ENCODE measurements around the gene SYCP2L. TPM values are rescaled to one million over a fixed set of nuclear protein-coding genes. Genes with fewer than 3 reads are reported as not detected.

The SYCP2L gene
- total RNA-seq, 6 experiments from 2014 or later = 0.20 TPM; not detected in 5

DNA sequence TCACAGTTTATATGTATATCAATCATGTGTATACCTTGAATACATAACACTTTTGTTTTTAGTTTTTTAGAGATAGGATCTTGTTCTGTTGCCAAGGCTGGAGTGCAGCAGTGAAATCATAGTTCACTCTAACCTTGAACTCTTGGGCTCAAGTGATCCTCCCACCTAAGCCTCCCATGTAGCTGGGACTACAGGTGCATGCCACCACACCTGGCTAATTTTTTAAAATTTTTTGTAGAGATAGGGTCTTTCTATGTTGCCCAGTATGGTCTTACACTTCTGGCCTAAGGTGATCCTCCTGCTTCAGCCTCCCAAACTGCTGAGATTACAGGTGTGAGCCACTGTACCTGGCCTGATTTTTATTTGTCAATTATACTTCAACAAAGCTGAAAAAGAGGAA lies 69.9 kb downstream of the SYCP2L start:
- no peak for DNase-seq
- Histone ChIP-seq H3K4me3 (no peak overlapping the region), H3K27ac (no peak overlapping the region), H3K9me3 (no peaks in the 10 kb centered on the region), H3K36me3 (no peaks in the 10 kb centered on the region), H3K27me3 (no peaks in the 10 kb centered on the region), H3K4me1 (no peaks in the 10 kb centered on the region)
- intact Hi-C loops (cut with DNase I) = no loop called here
- no peak for ATAC-seq
- TF ChIP-seq, protein P1, sequence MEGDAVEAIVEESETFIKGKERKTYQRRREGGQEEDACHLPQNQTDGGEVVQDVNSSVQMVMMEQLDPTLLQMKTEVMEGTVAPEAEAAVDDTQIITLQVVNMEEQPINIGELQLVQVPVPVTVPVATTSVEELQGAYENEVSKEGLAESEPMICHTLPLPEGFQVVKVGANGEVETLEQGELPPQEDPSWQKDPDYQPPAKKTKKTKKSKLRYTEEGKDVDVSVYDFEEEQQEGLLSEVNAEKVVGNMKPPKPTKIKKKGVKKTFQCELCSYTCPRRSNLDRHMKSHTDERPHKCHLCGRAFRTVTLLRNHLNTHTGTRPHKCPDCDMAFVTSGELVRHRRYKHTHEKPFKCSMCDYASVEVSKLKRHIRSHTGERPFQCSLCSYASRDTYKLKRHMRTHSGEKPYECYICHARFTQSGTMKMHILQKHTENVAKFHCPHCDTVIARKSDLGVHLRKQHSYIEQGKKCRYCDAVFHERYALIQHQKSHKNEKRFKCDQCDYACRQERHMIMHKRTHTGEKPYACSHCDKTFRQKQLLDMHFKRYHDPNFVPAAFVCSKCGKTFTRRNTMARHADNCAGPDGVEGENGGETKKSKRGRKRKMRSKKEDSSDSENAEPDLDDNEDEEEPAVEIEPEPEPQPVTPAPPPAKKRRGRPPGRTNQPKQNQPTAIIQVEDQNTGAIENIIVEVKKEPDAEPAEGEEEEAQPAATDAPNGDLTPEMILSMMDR (IDR thresholded peaks at IDR 0.05) = no peak
- TF ChIP-seq POLR2A (IDR thresholded peaks at IDR 0.05) = no peak

- no peak overlapping the region for H3K27ac ChIP-seq
- no peaks in the 10 kb centered on the region for H3K4me1 ChIP-seq
- no peak for DNase-seq
- H3K4me3 ChIP-seq = no peak overlapping the region
- ATAC-seq = no peak
- no peaks in the 10 kb centered on the region for H3K36me3 ChIP-seq
- no peaks in the 10 kb centered on the region for H3K9me3 ChIP-seq
- no peak for TF ChIP-seq POLR2A (IDR thresholded peaks at IDR 0.05)
- TF ChIP-seq, protein P1 (IDR thresholded peaks at IDR 0.05) = no peak
- intact Hi-C loops (cut with DNase I) = no loop called here
- WGBS (ENCODE audit: insufficient coverage, low coverage, low lambda C conversion rate, missing lambda C conversion rate) = 57% methylated on average over 5 of the region's 6 CpGs
- H3K27me3 ChIP-seq = no peaks in the 10 kb centered on the region
Measured at GRCh38 chr6:10957414-10957886, 70.6 kb downstream of the SYCP2L start.

- no peaks in the 10 kb centered on the region for H3K4me1 ChIP-seq
- no peaks in the 10 kb centered on the region for H3K9me3 ChIP-seq
- DNase-seq = no peak
- WGBS (ENCODE audit: insufficient coverage, low coverage, low lambda C conversion rate, missing lambda C conversion rate) = 69% methylated on average over 2 of the region's 2 CpGs
- H3K27me3 ChIP-seq = no peaks in the 10 kb centered on the region
- no peaks in the 10 kb centered on the region for H3K36me3 ChIP-seq
- ATAC-seq = no peak
- no peak for TF ChIP-seq POLR2A (IDR thresholded peaks at IDR 0.05)
- TF ChIP-seq, protein P1 (IDR thresholded peaks at IDR 0.05) = no peak
- intact Hi-C loops (cut with DNase I) = no loop called here
- H3K4me3 ChIP-seq = no peak overlapping the region
- no peak overlapping the region for H3K27ac ChIP-seq
Measured at GRCh38 chr6:10960171-10960570, 73.3 kb downstream of the SYCP2L start.

DNA sequence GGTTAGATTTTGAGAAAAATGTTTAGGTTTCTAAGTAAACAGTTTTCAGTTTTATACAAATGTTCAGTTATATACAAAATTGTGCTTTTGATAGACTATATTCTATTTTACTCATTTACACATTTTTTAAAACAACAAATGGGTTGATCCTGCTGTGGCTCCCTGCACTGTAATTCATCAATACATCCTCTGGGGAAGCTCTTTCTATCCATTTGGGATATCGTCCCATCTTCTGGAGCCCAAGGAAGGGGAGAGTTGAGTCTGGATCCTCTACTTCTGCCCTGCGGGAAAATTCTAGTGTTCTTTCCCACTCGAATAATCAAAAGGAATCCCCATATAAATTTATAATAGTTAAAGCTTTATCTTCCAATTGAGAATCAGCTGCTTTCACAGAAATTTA lies 75.0 kb downstream of the SYCP2L start:
- Histone ChIP-seq H3K4me1 (no peaks in the 10 kb centered on the region), H3K36me3 (no peaks in the 10 kb centered on the region), H3K4me3 (no peak overlapping the region), H3K9me3 (no peaks in the 10 kb centered on the region), H3K27ac (no peak overlapping the region), H3K27me3 (no peaks in the 10 kb centered on the region)
- 84% methylated on average over 3 of the region's 3 CpGs for WGBS (ENCODE audit: insufficient coverage, low coverage, low lambda C conversion rate, missing lambda C conversion rate)
- TF ChIP-seq, protein P1 (IDR thresholded peaks at IDR 0.05) = no peak
- no peak for TF ChIP-seq POLR2A (IDR thresholded peaks at IDR 0.05)
- no peak for ATAC-seq
- DNase-seq = no peak
- intact Hi-C loops (cut with DNase I) = no loop called here

DNA sequence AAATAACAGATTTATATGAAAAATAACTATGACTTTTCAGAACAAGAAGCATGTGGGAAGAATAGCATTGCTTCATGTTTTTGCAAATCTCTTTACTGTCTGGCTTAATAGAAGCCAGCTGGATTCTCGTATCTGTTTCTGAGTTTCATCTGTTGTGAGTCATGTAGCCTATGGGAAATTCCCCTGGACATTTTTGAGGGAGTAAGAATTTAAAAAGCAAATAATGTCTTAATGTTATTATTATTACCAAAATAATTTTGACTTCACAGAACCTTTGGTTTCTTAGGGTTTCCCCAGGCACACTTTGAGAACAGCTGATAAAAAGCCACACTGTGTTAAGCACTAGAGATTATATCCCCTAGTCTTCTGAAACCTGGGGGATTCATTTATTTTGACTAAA lies 75.8 kb downstream of the SYCP2L start:
- no peak for ATAC-seq
- TF ChIP-seq, protein P1 (IDR thresholded peaks at IDR 0.05) = no peak
- no peak for TF ChIP-seq POLR2A (IDR thresholded peaks at IDR 0.05)
- 67% methylated on average over 1 of the region's 1 CpG for WGBS (ENCODE audit: insufficient coverage, low coverage, low lambda C conversion rate, missing lambda C conversion rate)
- H3K4me1 ChIP-seq = no peaks in the 10 kb centered on the region
- no peak for DNase-seq
- intact Hi-C loops (cut with DNase I) = no loop called here
- H3K36me3 ChIP-seq = no peaks in the 10 kb centered on the region
- H3K27ac ChIP-seq = no peak overlapping the region
- no peaks in the 10 kb centered on the region for H3K9me3 ChIP-seq
- H3K4me3 ChIP-seq = no peak overlapping the region
- no peaks in the 10 kb centered on the region for H3K27me3 ChIP-seq
